ENCODE data around the gene VWA1. TPM values are rescaled to one million over a fixed set of nuclear protein-coding genes. Genes with fewer than 3 reads are reported as not detected.
"Not testable (repeated sequence)": the region's sequence is repeated elsewhere in the genome, so short reads cannot be mapped to it uniquely, and the experiment has no call there.

The VWA1 gene
- total RNA-seq, 1 experiment from 2014 or later, result 858 TPM

DNA sequence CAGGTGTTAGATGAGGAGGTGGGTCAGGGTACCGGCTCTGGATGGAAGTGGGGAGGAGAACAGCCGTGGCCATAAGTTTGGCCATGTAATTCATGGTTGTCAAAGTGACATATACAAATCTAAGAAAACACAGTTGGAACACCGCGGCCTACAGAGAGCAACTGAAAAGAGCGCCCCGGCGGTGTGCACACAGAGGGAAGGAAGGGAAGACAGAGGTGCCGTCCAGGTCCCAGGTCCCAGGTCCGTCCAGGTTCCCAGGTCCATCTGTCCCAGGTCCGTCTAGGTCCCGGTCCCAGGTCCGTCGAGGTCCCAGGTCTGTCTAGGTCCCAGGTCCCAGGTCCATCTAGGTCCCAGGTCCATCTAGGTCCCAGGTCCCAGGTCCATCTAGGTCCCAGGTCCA, 23.9 kb upstream of the VWA1 start:
- intact Hi-C loops (cut with micrococcal nuclease; ENCODE audit: unreplicated experiment) (no loop called here), in situ Hi-C loops (cut with HindIII; ENCODE audit: low pct_unique_long_range_greater_than_20kb, low sequenced_read_pairs) (no loop called here)
- BruUV-seq (replicated peaks), result no TSS peak
- ATAC-seq (no peak), DNase-seq (ENCODE audit: low read depth, low spot score) (no peak)
- ChIA-PET CTCF (no interaction called here), POLR2A (no interaction called here)
- Histone ChIP-seq H3K27ac (ENCODE audit: low read length) (no peak overlapping the region), H3K36me3 (ENCODE audit: control insufficient read depth, insufficient read depth, low read length) (peaks cover 1% of the 10 kb centered on the region; the same call in 1 of the 2 replicates), H3K9me3 (ENCODE audit: control insufficient read depth, insufficient read depth, low read depth, low read length) (no peaks in the 10 kb centered on the region), H3K4me3 (ENCODE audit: low read depth in 2 of 2, low read length in 2 of 2) (no peak overlapping the region), H3K4me1 (ENCODE audit: control insufficient read depth, insufficient read depth, low read length) (peaks cover 5% of the 10 kb centered on the region; the same call in 1 of the 2 replicates), H3K27me3 (ENCODE audit: control insufficient read depth, insufficient read depth, low read length) (no peaks in the 10 kb centered on the region)
- TF ChIP-seq TCF7L2 (IDR thresholded peaks at IDR 0.05; ENCODE audit: low read depth, low read length) (no peak), POLR2AphosphoS5 (IDR thresholded peaks at IDR 0.05; ENCODE audit: low read depth, low read length) (peak; percentile 59; the same call in 1 of the 2 replicates), SIN3A (IDR thresholded peaks at IDR 0.05; ENCODE audit: borderline replicate concordance, insufficient read depth, low read depth, low read length) (no peak)
- TF ChIP-seq, protein P1, sequence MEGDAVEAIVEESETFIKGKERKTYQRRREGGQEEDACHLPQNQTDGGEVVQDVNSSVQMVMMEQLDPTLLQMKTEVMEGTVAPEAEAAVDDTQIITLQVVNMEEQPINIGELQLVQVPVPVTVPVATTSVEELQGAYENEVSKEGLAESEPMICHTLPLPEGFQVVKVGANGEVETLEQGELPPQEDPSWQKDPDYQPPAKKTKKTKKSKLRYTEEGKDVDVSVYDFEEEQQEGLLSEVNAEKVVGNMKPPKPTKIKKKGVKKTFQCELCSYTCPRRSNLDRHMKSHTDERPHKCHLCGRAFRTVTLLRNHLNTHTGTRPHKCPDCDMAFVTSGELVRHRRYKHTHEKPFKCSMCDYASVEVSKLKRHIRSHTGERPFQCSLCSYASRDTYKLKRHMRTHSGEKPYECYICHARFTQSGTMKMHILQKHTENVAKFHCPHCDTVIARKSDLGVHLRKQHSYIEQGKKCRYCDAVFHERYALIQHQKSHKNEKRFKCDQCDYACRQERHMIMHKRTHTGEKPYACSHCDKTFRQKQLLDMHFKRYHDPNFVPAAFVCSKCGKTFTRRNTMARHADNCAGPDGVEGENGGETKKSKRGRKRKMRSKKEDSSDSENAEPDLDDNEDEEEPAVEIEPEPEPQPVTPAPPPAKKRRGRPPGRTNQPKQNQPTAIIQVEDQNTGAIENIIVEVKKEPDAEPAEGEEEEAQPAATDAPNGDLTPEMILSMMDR (IDR thresholded peaks at IDR 0.05), result no peak
- TF ChIP-seq, protein P2, sequence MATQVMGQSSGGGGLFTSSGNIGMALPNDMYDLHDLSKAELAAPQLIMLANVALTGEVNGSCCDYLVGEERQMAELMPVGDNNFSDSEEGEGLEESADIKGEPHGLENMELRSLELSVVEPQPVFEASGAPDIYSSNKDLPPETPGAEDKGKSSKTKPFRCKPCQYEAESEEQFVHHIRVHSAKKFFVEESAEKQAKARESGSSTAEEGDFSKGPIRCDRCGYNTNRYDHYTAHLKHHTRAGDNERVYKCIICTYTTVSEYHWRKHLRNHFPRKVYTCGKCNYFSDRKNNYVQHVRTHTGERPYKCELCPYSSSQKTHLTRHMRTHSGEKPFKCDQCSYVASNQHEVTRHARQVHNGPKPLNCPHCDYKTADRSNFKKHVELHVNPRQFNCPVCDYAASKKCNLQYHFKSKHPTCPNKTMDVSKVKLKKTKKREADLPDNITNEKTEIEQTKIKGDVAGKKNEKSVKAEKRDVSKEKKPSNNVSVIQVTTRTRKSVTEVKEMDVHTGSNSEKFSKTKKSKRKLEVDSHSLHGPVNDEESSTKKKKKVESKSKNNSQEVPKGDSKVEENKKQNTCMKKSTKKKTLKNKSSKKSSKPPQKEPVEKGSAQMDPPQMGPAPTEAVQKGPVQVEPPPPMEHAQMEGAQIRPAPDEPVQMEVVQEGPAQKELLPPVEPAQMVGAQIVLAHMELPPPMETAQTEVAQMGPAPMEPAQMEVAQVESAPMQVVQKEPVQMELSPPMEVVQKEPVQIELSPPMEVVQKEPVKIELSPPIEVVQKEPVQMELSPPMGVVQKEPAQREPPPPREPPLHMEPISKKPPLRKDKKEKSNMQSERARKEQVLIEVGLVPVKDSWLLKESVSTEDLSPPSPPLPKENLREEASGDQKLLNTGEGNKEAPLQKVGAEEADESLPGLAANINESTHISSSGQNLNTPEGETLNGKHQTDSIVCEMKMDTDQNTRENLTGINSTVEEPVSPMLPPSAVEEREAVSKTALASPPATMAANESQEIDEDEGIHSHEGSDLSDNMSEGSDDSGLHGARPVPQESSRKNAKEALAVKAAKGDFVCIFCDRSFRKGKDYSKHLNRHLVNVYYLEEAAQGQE (IDR thresholded peaks at IDR 0.05; ENCODE audit: insufficient read depth in 1 of 2, low read depth in 2 of 2, low read length in 1 of 2), result no peak

DNA sequence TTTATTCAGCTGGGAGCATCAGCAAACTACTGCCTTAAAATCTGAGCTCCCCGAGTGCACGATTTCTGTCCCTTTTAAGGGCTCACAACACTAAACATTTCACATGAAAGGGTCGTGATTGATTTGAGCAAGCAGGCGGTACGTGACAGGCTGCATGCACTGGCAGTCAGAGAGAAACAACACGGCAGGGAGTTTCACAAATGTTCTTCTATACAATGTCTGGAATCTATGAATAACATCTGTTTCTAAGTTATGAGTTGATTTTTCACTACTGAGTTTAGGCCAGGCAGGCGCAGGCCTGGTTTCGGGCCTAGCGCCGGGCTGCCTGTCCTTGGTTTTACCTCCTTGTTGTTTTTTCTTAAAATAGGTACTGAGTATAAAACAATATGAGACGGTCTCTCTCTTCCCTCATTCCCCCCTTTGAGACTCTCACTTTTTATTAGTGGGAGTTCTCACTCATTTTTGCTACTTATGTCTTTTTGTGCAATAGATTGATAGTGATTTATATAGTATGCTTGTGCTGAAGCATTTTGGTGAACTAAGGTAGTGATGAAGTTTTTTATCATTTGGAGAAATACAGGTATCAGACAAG, 23.1 kb upstream of the VWA1 start:
- in situ Hi-C loops (cut with HindIII; ENCODE audit: low pct_unique_long_range_greater_than_20kb, low sequenced_read_pairs); CTCF ChIA-PET; H3K9me3 ChIP-seq (ENCODE audit: control insufficient read depth, insufficient read depth, low read depth, low read length); H3K27ac ChIP-seq (ENCODE audit: low read length); H3K36me3 ChIP-seq (ENCODE audit: control insufficient read depth, insufficient read depth, low read length); H3K4me3 ChIP-seq (ENCODE audit: low read depth in 2 of 2, low read length in 2 of 2); ATAC-seq; BruUV-seq (replicated peaks); DNase-seq (ENCODE audit: low read depth, low spot score); H3K27me3 ChIP-seq (ENCODE audit: control insufficient read depth, insufficient read depth, low read length); H3K4me1 ChIP-seq (ENCODE audit: control insufficient read depth, insufficient read depth, low read length); intact Hi-C loops (cut with micrococcal nuclease; ENCODE audit: unreplicated experiment); POLR2A ChIA-PET: not testable (repeated sequence)

DNA sequence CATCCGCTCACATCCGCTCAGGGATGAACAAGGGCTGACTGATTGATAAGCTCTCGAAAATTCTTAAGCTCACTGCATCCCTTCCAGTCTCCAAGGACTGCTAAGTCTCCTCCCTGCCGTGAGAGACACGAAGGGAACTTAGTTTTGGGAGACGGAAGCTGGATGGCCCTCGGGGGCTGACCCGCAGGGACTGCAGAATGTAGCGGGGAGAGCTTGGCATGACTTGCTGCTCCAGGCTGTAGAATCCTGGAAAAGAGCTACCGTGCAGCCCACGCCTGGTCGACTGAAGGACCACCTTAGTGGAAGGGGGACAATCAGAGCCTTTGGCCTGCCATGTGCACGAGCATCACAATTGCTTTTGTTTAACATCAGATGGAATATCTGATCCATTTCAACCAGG, 19.7 kb upstream of the VWA1 start:
- no TSS peak for BruUV-seq (replicated peaks)
- Histone ChIP-seq H3K4me3 (ENCODE audit: low read depth in 2 of 2, low read length in 2 of 2) (no peak overlapping the region), H3K36me3 (ENCODE audit: control insufficient read depth, insufficient read depth, low read length) (no peaks in the 10 kb centered on the region), H3K4me1 (ENCODE audit: control insufficient read depth, insufficient read depth, low read length) (peaks cover 4% of the 10 kb centered on the region; the same call in 1 of the 2 replicates), H3K27ac (ENCODE audit: low read length) (no peak overlapping the region), H3K27me3 (ENCODE audit: control insufficient read depth, insufficient read depth, low read length) (no peaks in the 10 kb centered on the region), H3K9me3 (ENCODE audit: control insufficient read depth, insufficient read depth, low read depth, low read length) (no peaks in the 10 kb centered on the region)
- TF ChIP-seq, protein P2 (IDR thresholded peaks at IDR 0.05; ENCODE audit: insufficient read depth in 1 of 2, low read depth in 2 of 2, low read length in 1 of 2), result no peak
- TF ChIP-seq SIN3A (IDR thresholded peaks at IDR 0.05; ENCODE audit: borderline replicate concordance, insufficient read depth, low read depth, low read length) (no peak), TCF7L2 (IDR thresholded peaks at IDR 0.05; ENCODE audit: low read depth, low read length) (no peak), POLR2AphosphoS5 (IDR thresholded peaks at IDR 0.05; ENCODE audit: low read depth, low read length) (no peak)
- TF ChIP-seq, protein P1 (IDR thresholded peaks at IDR 0.05), result no peak
- in situ Hi-C loops (cut with HindIII; ENCODE audit: low pct_unique_long_range_greater_than_20kb, low sequenced_read_pairs) (no loop called here), intact Hi-C loops (cut with micrococcal nuclease; ENCODE audit: unreplicated experiment) (no loop called here)
- no peak for ATAC-seq
- ChIA-PET POLR2A (no interaction called here), CTCF (no interaction called here)
- DNase-seq (ENCODE audit: low read depth, low spot score), result no peak
